Nephron (organoid): ENCODE results near the gene LRRN4.

Experiments used
- H3K27ac Mint-ChIP-seq, 3 experiments: 2 replicates each; pipeline ENCODE4 v1.8.0; 2020; ENCODE audit warnings: mixed read lengths in 3 of 3, mild to moderate bottlenecking in 2 of 3, moderate library complexity in 1 of 3
- H3K27me3 Mint-ChIP-seq: 2 replicates; pipeline ENCODE4 v1.8.0; 2021; ENCODE audit warnings: low read depth, mild to moderate bottlenecking, moderate library complexity, mixed read lengths
- H3K36me3 Mint-ChIP-seq: 2 replicates; pipeline ENCODE4 v1.8.0; 2020; ENCODE audit warnings: low read depth, mixed read lengths
- H3K4me1 Mint-ChIP-seq: 2 replicates; pipeline ENCODE4 v1.8.0; 2020; ENCODE audit warnings: mixed read lengths
- H3K4me3 Mint-ChIP-seq, 3 experiments: 2 replicates each; pipeline ENCODE4 v1.8.0; 2020; ENCODE audit warnings: mild to moderate bottlenecking in 3 of 3, mixed read lengths in 3 of 3, moderate library complexity in 2 of 3
- H3K9me3 Mint-ChIP-seq: 2 replicates; pipeline ENCODE4 v1.8.0; 2020; ENCODE audit warnings: mixed read lengths
- TF ChIP-seq, protein P1 (sequence below), 3 experiments: fragments of 200-600 bp; sonication (generic); IDR thresholded peaks; one replicate each; pipeline ENCODE4 v1.5.0; 2021; ENCODE audit warnings: antibody characterized with exemption in 3 of 3; ENCODE audit not compliant: unreplicated experiment in 3 of 3

LRRN4 gene

DNA sequence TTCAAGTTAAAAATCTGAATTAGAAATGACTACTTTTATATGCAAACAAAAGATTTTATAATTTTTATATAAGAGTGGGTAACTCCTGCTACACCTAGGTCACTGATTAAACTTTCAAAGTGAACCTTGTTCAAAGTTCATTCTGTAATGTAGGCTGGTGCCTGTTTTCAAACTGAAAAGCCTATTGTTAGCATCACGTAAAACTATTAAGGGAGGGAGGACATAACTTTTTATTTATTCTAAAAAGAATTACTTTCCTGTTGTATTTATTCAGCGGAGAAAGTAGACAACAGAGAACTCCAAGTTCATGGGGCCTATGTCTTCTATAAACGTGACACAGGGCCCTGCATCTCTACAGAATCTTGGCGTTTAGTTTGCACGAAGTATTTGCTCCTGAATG, 41.5 kb upstream of the LRRN4 start:
- H3K4me1 Mint-ChIP-seq = no peaks in the 10 kb centered on the region
- no peaks in the 10 kb centered on the region for H3K36me3 Mint-ChIP-seq
- H3K27ac Mint-ChIP-seq = peak overlapping the region in 1 of 3 experiments; percentile 78
- no peak overlapping the region for H3K4me3 Mint-ChIP-seq
- H3K27me3 Mint-ChIP-seq = peaks cover 3% of the 10 kb centered on the region
- H3K9me3 Mint-ChIP-seq = no peaks in the 10 kb centered on the region
- TF ChIP-seq, protein P1, sequence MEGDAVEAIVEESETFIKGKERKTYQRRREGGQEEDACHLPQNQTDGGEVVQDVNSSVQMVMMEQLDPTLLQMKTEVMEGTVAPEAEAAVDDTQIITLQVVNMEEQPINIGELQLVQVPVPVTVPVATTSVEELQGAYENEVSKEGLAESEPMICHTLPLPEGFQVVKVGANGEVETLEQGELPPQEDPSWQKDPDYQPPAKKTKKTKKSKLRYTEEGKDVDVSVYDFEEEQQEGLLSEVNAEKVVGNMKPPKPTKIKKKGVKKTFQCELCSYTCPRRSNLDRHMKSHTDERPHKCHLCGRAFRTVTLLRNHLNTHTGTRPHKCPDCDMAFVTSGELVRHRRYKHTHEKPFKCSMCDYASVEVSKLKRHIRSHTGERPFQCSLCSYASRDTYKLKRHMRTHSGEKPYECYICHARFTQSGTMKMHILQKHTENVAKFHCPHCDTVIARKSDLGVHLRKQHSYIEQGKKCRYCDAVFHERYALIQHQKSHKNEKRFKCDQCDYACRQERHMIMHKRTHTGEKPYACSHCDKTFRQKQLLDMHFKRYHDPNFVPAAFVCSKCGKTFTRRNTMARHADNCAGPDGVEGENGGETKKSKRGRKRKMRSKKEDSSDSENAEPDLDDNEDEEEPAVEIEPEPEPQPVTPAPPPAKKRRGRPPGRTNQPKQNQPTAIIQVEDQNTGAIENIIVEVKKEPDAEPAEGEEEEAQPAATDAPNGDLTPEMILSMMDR (IDR thresholded peaks at IDR 0.05; ENCODE audit: unreplicated experiment in 3 of 3) = no peak

DNA sequence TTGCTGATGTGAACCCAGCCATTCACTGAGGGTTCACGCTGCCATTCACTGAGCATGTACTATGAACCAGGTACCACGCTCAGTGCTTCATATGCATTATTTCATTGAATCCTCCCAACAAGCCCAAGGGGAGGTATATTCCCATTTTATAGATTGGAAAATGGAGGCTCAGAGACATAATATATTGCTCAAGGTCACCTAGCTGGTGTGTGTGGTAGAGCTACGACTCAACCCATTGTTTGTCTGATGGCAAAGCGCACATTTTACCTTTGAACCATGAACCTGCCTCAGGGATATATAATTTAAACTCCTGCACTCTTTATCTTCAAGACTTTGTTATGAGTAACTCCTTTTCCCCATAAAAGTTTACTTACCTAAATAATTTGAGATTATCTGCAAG, 40.7 kb upstream of the LRRN4 start:
- TF ChIP-seq, protein P1 (IDR thresholded peaks at IDR 0.05; ENCODE audit: unreplicated experiment in 3 of 3) = no peak
- Mint-ChIP-seq H3K9me3 (no peaks in the 10 kb centered on the region), H3K36me3 (no peaks in the 10 kb centered on the region), H3K27ac (no peak overlapping the region), H3K4me1 (no peaks in the 10 kb centered on the region), H3K4me3 (no peak overlapping the region), H3K27me3 (peaks cover 3% of the 10 kb centered on the region)

DNA sequence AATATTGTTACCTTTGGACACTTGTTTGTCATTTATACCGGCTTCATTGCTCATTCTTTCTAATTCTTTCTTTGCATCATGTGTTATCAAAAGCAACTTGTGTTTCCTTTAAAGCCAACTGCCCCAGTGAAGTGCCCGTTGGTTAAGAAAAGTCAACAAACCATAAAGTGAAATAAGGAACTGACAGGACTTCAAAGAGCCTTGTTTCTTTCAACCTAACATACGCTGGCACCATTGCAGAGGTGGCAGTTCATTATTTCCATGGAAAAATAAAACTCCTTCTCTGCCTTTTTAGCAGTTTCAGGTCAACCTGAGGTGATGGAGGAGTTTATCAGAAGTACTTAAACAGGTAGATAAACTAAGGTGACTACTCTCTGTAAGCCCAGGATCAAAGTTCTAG, 40.2 kb upstream of the LRRN4 start:
- Mint-ChIP-seq H3K27ac (no peak overlapping the region), H3K9me3 (no peaks in the 10 kb centered on the region), H3K27me3 (peaks cover 3% of the 10 kb centered on the region)

DNA sequence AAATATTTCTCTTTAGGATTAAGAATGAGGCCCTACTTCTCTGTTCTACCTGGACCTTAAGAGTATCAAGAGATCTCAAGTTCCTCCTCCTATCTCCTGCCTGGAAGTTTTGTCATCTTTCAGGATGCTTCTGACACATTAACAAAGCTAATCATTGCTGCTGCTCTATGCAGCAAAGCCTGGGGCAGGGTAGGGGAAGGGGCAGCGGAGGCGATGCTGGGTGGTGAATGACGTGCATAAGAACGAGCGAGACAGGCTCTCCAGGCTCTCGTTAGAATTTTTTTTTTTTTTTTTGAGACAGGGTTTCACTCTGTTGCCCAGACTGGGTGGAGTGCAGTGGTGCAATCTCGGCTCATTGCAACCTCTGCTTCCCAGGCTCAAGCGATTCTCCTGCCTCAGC, 37.8 kb upstream of the LRRN4 start:
- Mint-ChIP-seq H3K36me3 (no peaks in the 10 kb centered on the region), H3K4me3 (no peak overlapping the region), H3K27ac (no peak overlapping the region), H3K9me3 (no peaks in the 10 kb centered on the region), H3K27me3 (peaks cover 3% of the 10 kb centered on the region), H3K4me1 (no peaks in the 10 kb centered on the region)
- TF ChIP-seq, protein P1 (IDR thresholded peaks at IDR 0.05; ENCODE audit: unreplicated experiment in 3 of 3) = no peak

More for the DNA sequence above, 40.2 kb upstream of the LRRN4 start:
- Mint-ChIP-seq H3K4me3 (no peak overlapping the region), H3K36me3 (no peaks in the 10 kb centered on the region), H3K4me1 (no peaks in the 10 kb centered on the region)
- TF ChIP-seq, protein P1 (IDR thresholded peaks at IDR 0.05; ENCODE audit: unreplicated experiment in 3 of 3) = no peak

DNA sequence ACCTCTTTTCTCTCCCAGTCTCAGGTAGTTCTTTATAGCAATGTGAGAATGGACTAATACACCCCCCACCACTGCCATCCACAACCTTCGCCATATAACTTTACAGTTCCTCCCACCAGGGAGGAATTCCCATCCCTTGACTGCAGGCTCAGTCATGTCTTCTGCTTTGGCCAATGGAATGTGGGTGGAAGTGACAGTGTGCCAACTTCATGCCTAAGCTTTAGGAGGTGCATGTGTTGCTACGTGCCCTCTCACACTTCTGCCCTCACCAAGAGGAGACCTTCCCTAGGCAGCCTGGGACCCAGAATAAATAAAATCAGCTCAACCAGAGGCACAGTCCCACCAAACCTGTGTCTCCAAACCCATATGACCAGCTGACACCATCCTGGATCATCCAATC, 33.0 kb upstream of the LRRN4 start:
- no peaks in the 10 kb centered on the region for H3K9me3 Mint-ChIP-seq
- peaks cover 8% of the 10 kb centered on the region for H3K27me3 Mint-ChIP-seq
- H3K4me3 Mint-ChIP-seq = no peak overlapping the region
- no peak overlapping the region for H3K27ac Mint-ChIP-seq
- TF ChIP-seq, protein P1 (IDR thresholded peaks at IDR 0.05; ENCODE audit: unreplicated experiment in 3 of 3) = no peak
- no peaks in the 10 kb centered on the region for H3K36me3 Mint-ChIP-seq
- H3K4me1 Mint-ChIP-seq = no peaks in the 10 kb centered on the region

DNA sequence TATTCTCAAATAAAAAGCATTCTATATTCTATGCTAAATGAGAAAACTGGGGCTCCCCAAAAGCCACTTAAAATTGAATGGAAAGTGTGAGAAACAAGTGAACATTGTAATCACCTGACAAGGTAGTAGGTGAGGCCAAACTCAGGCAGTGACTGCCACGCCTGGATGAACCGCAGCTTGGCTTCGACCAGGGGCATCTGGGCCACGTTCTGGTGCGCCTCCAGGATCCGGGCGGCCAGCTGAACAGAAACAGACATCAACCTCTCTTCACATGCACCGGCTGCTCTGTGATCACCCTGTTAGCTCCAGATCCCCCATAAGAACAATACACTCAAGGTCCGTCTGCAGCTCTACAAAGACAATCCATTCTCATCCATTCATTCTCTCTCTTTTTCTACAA, 30.1 kb upstream of the LRRN4 start:
- Mint-ChIP-seq H3K27me3 (peaks cover 13% of the 10 kb centered on the region), H3K9me3 (no peaks in the 10 kb centered on the region), H3K36me3 (no peaks in the 10 kb centered on the region), H3K4me1 (no peaks in the 10 kb centered on the region), H3K4me3 (no peak overlapping the region), H3K27ac (no peak overlapping the region)
- TF ChIP-seq, protein P1 (IDR thresholded peaks at IDR 0.05; ENCODE audit: unreplicated experiment in 3 of 3) = no peak
